Body of pancreas (tissue), 4 donors: ENCODE results near the gene CCNL2.

Experiments
- CTCF ChIP-seq, 7 experiments: fragments of 450-650 bp in 4 of 7; fragments of 200-600 bp in 3 of 7; sonication (generic) in 3 of 7; IDR thresholded peaks; one replicate each; pipeline ENCODE4 v1.5.1; 2016 to 2019; ENCODE audit warnings: antibody characterized with exemption in 7 of 7
- POLR2A ChIP-seq, 3 donors: fragments of 450-650 bp; IDR thresholded peaks; one replicate each; pipeline ENCODE4 v1.6.1; 2016; ENCODE audit warnings: antibody characterized with exemption in 3 of 3, mild to moderate bottlenecking in 2 of 3

- TF ChIP-seq CTCF (IDR thresholded peaks at IDR 0.05) (no peak), POLR2A (IDR thresholded peaks at IDR 0.05) (no peak)
Measured at GRCh38 chr1:1393014-1393413, 6.1 kb downstream of the CCNL2 start.
